Lower leg skin (tissue), 4 donors: Measurements from ENCODE around the gene DBX2. TPM values are rescaled to one million over a fixed set of nuclear protein-coding genes. Genes with fewer than 3 reads are reported as not detected.

ENCODE experiments used
- DNase-seq, 2 donors: peaks; one replicate each; pipeline ENCODE4 v3.0.0-alpha.2; 2019; ENCODE audit warnings: low spot score in 2 of 2
- H3K4me3 ChIP-seq: fragments of 200-600 bp; sonication (generic); 2 replicates; pipeline ENCODE4 v1.5.1; 2017; ENCODE audit warnings: mild to moderate bottlenecking, low read depth; ENCODE audit not compliant: poor library complexity, severe bottlenecking
- CTCF ChIP-seq, 3 donors: fragments of 450-650 bp; IDR thresholded peaks; one replicate each; pipeline ENCODE4 v1.5.1; 2016; ENCODE audit warnings: antibody characterized with exemption in 3 of 3, mild to moderate bottlenecking in 3 of 3, moderate library complexity in 2 of 3
- POLR2A ChIP-seq, 2 donors: fragments of 450-650 bp; IDR thresholded peaks; one replicate each; pipeline ENCODE4 v1.6.1; 2016 to 2017; ENCODE audit warnings: antibody characterized with exemption in 2 of 2, mild to moderate bottlenecking in 1 of 2, moderate library complexity in 1 of 2
- WGBS, 2 donors: methylation state at CpG; one replicate each; pipeline ENCODE4 v1.1.5; 2018; 5-methylcytosine and 5-hydroxymethylcytosine counted together
- intact Hi-C: fragments of 100-400 bp; cut with DNase I; formaldehyde crosslinking; loops from one replicate; pipeline ENCODE4 v1.15.0; 2023; ENCODE audit warnings: low total_unique reads
- total RNA-seq, 4 donors: library from RNA; depleted of rRNA; stranded (reverse); fragments of >200 nt; gene quantifications; one replicate each; pipeline ENCODE4 v1.1.0, GENCODE V29; 2016

The DBX2 gene
- total RNA-seq, 4 donors from 2014 or later = 0.56 to 1.0 (median 0.91) TPM

GRCh38 chr12:44968965-44969364 lies 81.9 kb downstream of the DBX2 start:
- intact Hi-C loops = no loop called here
- DNase-seq = no peak
- TF ChIP-seq POLR2A (IDR thresholded peaks at IDR 0.05) (no peak), CTCF (IDR thresholded peaks at IDR 0.05) (no peak)
- 42 to 57% methylated on average over 1 of the region's 1 CpG for WGBS, 2 donors
- H3K4me3 ChIP-seq = no peak overlapping the region

Other genes starting within 250 kb of the DBX2 start
- 10 to 100 TPM in 3 of 4 donors, 1 to 10 TPM in 1; 2.6 to 32.3 (median 11.9) TPM for gene NELL2, start 174.8 kb downstream of the DBX2 start, total RNA-seq
- 10 to 100 TPM; 36.3 to 41.1 (median 38.9) TPM for gene ANO6, start 165.0 kb upstream of the DBX2 start, total RNA-seq